HepG2 (cell line): Measurements from ENCODE around the gene UNC5A.

ENCODE experiments used
- ARID2 ChIP-seq: sonication (generic); formaldehyde crosslinking; IDR thresholded peaks from 2 replicates; pipeline ENCODE4 v1.8.1; 2022; ENCODE audit warnings: mild to moderate bottlenecking, missing genetic modification reagents, borderline replicate concordance
- FOXM1 ChIP-seq: sonication (generic); formaldehyde crosslinking; IDR thresholded peaks from 2 replicates; pipeline ENCODE4 v1.5.0; 2020; ENCODE audit warnings: missing genetic modification reagents
- POLR2A ChIP-seq, 2 experiments: IDR thresholded peaks; 2 replicates each; pipeline ENCODE4 v1.6.1; 2011; ENCODE audit warnings: low read depth in 2 of 2, low read length in 2 of 2, mild to moderate bottlenecking in 1 of 2, moderate library complexity in 1 of 2; ENCODE audit not compliant: insufficient read depth in 1 of 2

DNA sequence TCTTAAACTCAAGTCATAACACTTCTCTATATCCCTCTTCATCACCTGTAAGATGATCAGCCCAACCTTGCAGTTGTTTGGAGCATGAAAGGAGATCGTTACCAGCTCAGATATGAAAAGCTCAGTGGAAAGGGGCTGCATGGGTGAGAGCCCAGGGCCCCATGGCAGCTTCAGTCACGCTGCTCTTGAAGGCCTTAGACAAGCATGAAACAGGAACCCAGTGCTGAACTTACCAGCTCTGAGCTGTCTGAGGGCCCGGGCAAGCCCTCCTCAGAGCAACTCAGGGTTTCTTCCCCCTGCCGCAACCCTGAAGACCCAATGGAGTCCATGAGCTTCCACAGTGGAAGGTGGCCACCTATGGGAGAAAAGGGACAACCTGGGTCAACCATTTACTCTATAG is 85.5 kb downstream of the UNC5A start:
- TF ChIP-seq FOXM1 (CRISPR knock-in tag) (no peak), ARID2 (CRISPR knock-in tag) (no peak), POLR2A (IDR thresholded peaks at IDR 0.05; ENCODE audit: insufficient read depth in 1 of 2, low read depth in 2 of 2, low read length in 2 of 2) (no peak)
